ENCODE data around the gene KMT2D. TPM values are rescaled to one million over a fixed set of nuclear protein-coding genes. Genes with fewer than 3 reads are reported as not detected.
A peak's percentile ranks its signal among the peaks of the same experiment; 100 is the strongest.

KMT2D gene
- total and polyA plus RNA-seq, 3 donors from 2014 or later, result 67.1 to 169 (median 148) TPM

DNA sequence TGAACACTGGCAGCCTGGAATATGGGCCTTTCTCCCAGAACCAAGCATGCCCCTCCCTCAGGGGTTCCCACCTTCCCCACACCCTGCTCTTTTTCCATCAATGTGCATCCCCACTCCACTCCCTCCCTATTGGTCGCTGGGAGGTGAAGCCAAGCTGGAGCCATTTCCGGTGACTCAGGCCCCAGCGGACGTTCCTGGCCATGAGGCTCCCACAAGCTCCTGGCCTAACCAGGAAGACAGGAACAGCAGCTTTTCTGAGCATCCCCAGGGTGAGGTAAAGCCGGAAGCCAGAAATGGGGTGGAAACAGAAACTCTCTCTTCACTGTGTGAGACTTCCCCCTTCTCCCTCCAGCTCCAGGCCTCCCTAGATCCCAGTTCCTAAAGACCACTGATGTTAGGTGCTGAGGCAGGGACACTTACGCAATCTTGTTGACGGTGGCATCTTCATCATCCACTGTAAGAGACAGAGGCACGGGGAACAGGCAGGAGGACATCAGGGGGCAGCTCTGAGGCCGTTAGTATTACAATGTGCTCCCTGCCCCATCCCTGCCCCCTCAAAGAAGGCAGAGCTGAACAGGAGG, 45.0 kb upstream of the KMT2D start:
- H3K27ac ChIP-seq, result no peak overlapping the region
- H3K36me3 ChIP-seq (ENCODE audit: low read depth, missing control alignments), result no peaks in the 10 kb centered on the region
- no peaks in the 10 kb centered on the region for H3K27me3 ChIP-seq
- WGBS, 2 donors, result 73 to 86% methylated on average over 8 to 9 of the region's 9 CpGs
- intact Hi-C loops (cut with DNase I; ENCODE audit: low total_unique reads), result no loop called here
- TF ChIP-seq POLR2A (IDR thresholded peaks at IDR 0.05), result no peak
- TF ChIP-seq, protein P1, sequence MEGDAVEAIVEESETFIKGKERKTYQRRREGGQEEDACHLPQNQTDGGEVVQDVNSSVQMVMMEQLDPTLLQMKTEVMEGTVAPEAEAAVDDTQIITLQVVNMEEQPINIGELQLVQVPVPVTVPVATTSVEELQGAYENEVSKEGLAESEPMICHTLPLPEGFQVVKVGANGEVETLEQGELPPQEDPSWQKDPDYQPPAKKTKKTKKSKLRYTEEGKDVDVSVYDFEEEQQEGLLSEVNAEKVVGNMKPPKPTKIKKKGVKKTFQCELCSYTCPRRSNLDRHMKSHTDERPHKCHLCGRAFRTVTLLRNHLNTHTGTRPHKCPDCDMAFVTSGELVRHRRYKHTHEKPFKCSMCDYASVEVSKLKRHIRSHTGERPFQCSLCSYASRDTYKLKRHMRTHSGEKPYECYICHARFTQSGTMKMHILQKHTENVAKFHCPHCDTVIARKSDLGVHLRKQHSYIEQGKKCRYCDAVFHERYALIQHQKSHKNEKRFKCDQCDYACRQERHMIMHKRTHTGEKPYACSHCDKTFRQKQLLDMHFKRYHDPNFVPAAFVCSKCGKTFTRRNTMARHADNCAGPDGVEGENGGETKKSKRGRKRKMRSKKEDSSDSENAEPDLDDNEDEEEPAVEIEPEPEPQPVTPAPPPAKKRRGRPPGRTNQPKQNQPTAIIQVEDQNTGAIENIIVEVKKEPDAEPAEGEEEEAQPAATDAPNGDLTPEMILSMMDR (IDR thresholded peaks at IDR 0.05), result no peak
- no peaks in the 10 kb centered on the region for H3K9me3 ChIP-seq
- DNase-seq, result no peak
- H3K4me1 ChIP-seq, result peaks cover 31% of the 10 kb centered on the region
- H3K4me3 ChIP-seq, result no peak overlapping the region

DNA sequence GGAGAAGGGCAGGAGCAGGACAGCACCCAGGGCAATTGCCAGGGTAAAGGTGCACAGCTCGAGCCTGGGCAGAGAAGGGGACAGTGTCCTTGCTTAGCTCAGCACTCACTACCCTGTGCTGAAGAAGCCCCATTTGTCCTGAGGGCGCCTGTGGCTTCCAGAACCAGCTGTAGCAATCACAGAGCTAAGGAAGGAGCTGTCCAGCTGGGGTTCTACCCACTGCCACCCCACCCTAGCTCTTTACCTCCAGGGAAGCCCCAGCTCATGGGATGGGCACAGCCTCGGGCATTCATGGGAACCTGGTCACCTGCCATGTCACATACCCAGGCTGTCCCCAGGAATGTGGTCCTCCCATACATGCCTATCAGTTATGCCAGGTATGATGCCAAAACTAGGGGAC, 44.2 kb upstream of the KMT2D start:
- Histone ChIP-seq H3K4me1 (peaks cover 31% of the 10 kb centered on the region), H3K36me3 (ENCODE audit: low read depth, missing control alignments) (no peaks in the 10 kb centered on the region), H3K27ac (no peak overlapping the region), H3K27me3 (no peaks in the 10 kb centered on the region), H3K9me3 (no peaks in the 10 kb centered on the region), H3K4me3 (no peak overlapping the region)
- TF ChIP-seq POLR2A (IDR thresholded peaks at IDR 0.05), result no peak
- intact Hi-C loops (cut with DNase I; ENCODE audit: low total_unique reads), result no loop called here
- 80 to 100% methylated on average over 1 to 3 of the region's 3 CpGs for WGBS, 2 donors
- no peak for DNase-seq

DNA sequence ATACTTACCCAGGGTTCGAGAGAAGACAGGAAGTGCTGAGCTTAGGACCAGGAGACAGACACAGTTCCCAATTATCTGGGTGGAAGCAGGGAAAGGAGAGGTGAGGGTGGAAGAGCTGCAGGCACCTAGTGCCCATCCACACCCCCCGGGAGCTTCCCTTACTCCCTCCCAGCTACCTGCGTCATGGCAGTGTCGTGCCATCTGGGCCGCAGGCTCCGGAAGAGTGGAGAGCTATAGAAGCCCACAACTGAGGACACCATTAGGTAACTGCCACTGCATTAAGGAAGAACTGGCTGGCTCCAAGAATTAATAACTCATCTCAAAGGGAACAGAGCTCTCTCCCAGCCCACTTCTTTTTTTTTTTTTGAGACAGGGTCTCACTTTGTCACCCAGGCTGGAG, 39.8 kb upstream of the KMT2D start:
- no peak for DNase-seq
- H3K36me3 ChIP-seq (ENCODE audit: low read depth, missing control alignments), result no peaks in the 10 kb centered on the region
- H3K9me3 ChIP-seq, result no peaks in the 10 kb centered on the region
- no peaks in the 10 kb centered on the region for H3K27me3 ChIP-seq
- no peaks in the 10 kb centered on the region for H3K4me1 ChIP-seq
- TF ChIP-seq, protein P1 (IDR thresholded peaks at IDR 0.05), result no peak
- no peak for TF ChIP-seq POLR2A (IDR thresholded peaks at IDR 0.05)
- WGBS, 2 donors, result 82 to 86% methylated on average over 6 of the region's 6 CpGs
- intact Hi-C loops (cut with DNase I; ENCODE audit: low total_unique reads), result no loop called here
- H3K27ac ChIP-seq, result no peak overlapping the region
- no peak overlapping the region for H3K4me3 ChIP-seq

DNA sequence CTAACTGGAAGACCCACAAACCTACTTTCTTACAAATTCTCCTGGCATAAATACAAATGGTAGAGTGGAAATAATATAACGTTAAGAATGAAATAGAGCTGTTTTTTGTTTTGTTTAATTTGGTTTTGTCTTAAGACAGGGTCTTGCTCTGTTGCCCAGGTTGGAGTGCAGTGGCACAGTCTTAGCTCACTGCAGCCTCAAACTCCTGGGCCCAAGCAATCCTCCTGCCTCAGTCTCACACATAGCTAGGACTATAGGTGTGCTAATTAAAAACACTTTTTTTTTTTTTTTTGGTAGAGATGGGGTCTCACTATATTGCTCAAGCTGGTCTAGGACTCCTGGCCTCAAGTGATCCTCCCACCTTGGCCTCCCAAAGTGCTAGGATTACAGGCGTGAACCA, 38.1 kb upstream of the KMT2D start:
- H3K27ac ChIP-seq, result no peak overlapping the region
- H3K4me3 ChIP-seq, result no peak overlapping the region
- no peaks in the 10 kb centered on the region for H3K9me3 ChIP-seq
- WGBS, 2 donors, result 83 to 89% methylated on average over 2 of the region's 2 CpGs
- DNase-seq, result no peak
- TF ChIP-seq, protein P1 (IDR thresholded peaks at IDR 0.05), result no peak
- TF ChIP-seq POLR2A (IDR thresholded peaks at IDR 0.05), result no peak
- H3K4me1 ChIP-seq, result peaks cover 5% of the 10 kb centered on the region
- no peaks in the 10 kb centered on the region for H3K36me3 ChIP-seq (ENCODE audit: low read depth, missing control alignments)
- H3K27me3 ChIP-seq, result no peaks in the 10 kb centered on the region
- intact Hi-C loops (cut with DNase I; ENCODE audit: low total_unique reads), result no loop called here

DNA sequence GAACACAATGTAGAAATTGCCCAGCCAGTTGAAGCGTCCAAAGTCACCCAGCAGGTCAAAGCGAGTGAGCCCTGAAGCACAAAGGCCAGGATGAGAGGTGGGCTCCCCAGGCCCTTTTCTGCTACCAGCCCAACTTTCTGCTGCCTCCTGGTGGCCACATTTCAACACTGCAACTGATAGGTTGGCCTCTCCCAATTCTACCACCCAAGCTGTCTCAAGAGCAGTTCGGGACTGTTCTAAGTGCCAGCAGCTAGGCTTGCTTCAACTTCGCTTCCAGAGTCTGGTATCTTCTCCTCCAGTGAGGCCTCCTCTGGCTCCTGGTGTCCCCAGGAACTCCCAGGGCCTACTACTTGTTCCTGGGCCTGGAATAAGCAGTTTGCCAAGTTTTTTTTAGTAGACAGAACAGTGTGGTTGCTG, 37.4 kb upstream of the KMT2D start:
- DNase-seq, result peak; percentile 75
- TF ChIP-seq, protein P1 (IDR thresholded peaks at IDR 0.05), result peak; percentile 76 to 80 (median 76)
- no peak for TF ChIP-seq POLR2A (IDR thresholded peaks at IDR 0.05)
- intact Hi-C loops (cut with DNase I; ENCODE audit: low total_unique reads), result no loop called here

More for the DNA sequence above, 37.4 kb upstream of the KMT2D start:
- H3K27me3 ChIP-seq, result no peaks in the 10 kb centered on the region
- WGBS, 2 donors, result 53 to 56% methylated on average over 4 of the region's 4 CpGs
- no peaks in the 10 kb centered on the region for H3K36me3 ChIP-seq (ENCODE audit: low read depth, missing control alignments)
- H3K4me3 ChIP-seq, result no peak overlapping the region
- H3K9me3 ChIP-seq, result no peaks in the 10 kb centered on the region
- peaks cover 5% of the 10 kb centered on the region for H3K4me1 ChIP-seq
- H3K27ac ChIP-seq, result no peak overlapping the region

Data from testis (tissue), 3 donors.